Measurements from ENCODE around the gene DEFB129. TPM values are rescaled to one million over a fixed set of nuclear protein-coding genes. Genes with fewer than 3 reads are reported as not detected.

Gene DEFB129
- total RNA-seq, 2 experiments from 2014 or later, result not detected

- no peak for DNase-seq (ENCODE audit: low spot score)
- Histone ChIP-seq H3K27ac (ENCODE audit: low read depth, low read length, poor library complexity, severe bottlenecking) (no peak overlapping the region), H3K9me2 (ENCODE audit: insufficient read depth, low read length) (no peaks in the 10 kb centered on the region), H3K4me1 (ENCODE audit: insufficient read depth, low read length, poor library complexity, severe bottlenecking) (no peaks in the 10 kb centered on the region), H2AFZ (ENCODE audit: low read length) (no peak overlapping the region), H3K4me3 (ENCODE audit: low read depth, low read length, poor library complexity, severe bottlenecking) (no peak overlapping the region), H3K4me2 (ENCODE audit: low read length) (no peak overlapping the region), H3K36me3 (ENCODE audit: insufficient read depth, low read length) (peaks cover 11% of the 10 kb centered on the region; the same call in 1 of the 2 replicates), H3K79me2 (ENCODE audit: insufficient read depth, low read depth, low read length) (no peaks in the 10 kb centered on the region), H3K9me3 (ENCODE audit: low read length) (no peaks in the 10 kb centered on the region), H4K20me1 (ENCODE audit: insufficient read depth, low read length) (no peaks in the 10 kb centered on the region)
- no peak for TF ChIP-seq EZH2phosphoT487 (IDR thresholded peaks at IDR 0.05; ENCODE audit: borderline replicate concordance, low read depth, low read length)
- no peak for TF ChIP-seq CTCF (conservative IDR thresholded peaks at IDR 0.05; ENCODE audit: low read length)
- ChIA-PET CTCF (ENCODE audit: unreplicated experiment) (no interaction called here), POLR2A (no interaction called here)
- no TSS peak for BruUV-seq (replicated peaks)
- intact Hi-C loops (cut with micrococcal nuclease; ENCODE audit: unreplicated experiment), result no loop called here
Measured at GRCh38 chr20:272718-273117, 45.7 kb downstream of the DEFB129 start.

- Histone ChIP-seq H3K9me2 (ENCODE audit: insufficient read depth, low read length) (no peaks in the 10 kb centered on the region), H3K4me3 (ENCODE audit: low read depth, low read length, poor library complexity, severe bottlenecking) (no peak overlapping the region), H3K36me3 (ENCODE audit: insufficient read depth, low read length) (peaks cover 11% of the 10 kb centered on the region; the same call in 1 of the 2 replicates), H3K4me1 (ENCODE audit: insufficient read depth, low read length, poor library complexity, severe bottlenecking) (no peaks in the 10 kb centered on the region), H4K20me1 (ENCODE audit: insufficient read depth, low read length) (no peaks in the 10 kb centered on the region), H3K9me3 (ENCODE audit: low read length) (no peaks in the 10 kb centered on the region), H2AFZ (ENCODE audit: low read length) (no peak overlapping the region), H3K4me2 (ENCODE audit: low read length) (no peak overlapping the region), H3K27ac (ENCODE audit: low read depth, low read length, poor library complexity, severe bottlenecking) (no peak overlapping the region), H3K79me2 (ENCODE audit: insufficient read depth, low read depth, low read length) (no peaks in the 10 kb centered on the region)
- ChIA-PET POLR2A (no interaction called here), CTCF (ENCODE audit: unreplicated experiment) (no interaction called here)
- intact Hi-C loops (cut with micrococcal nuclease; ENCODE audit: unreplicated experiment), result no loop called here
- no peak for DNase-seq (ENCODE audit: low spot score)
- BruUV-seq (replicated peaks), result no TSS peak
- TF ChIP-seq CTCF (conservative IDR thresholded peaks at IDR 0.05; ENCODE audit: low read length) (no peak), EZH2phosphoT487 (IDR thresholded peaks at IDR 0.05; ENCODE audit: borderline replicate concordance, low read depth, low read length) (no peak)
Measured at GRCh38 chr20:273884-274283, 46.8 kb downstream of the DEFB129 start.

- Histone ChIP-seq H3K9me2 (ENCODE audit: insufficient read depth, low read length) (no peaks in the 10 kb centered on the region), H3K79me2 (ENCODE audit: insufficient read depth, low read depth, low read length) (no peaks in the 10 kb centered on the region), H3K4me2 (ENCODE audit: low read length) (no peak overlapping the region), H2AFZ (ENCODE audit: low read length) (no peak overlapping the region), H3K9me3 (ENCODE audit: low read length) (no peaks in the 10 kb centered on the region), H4K20me1 (ENCODE audit: insufficient read depth, low read length) (no peaks in the 10 kb centered on the region), H3K4me3 (ENCODE audit: low read depth, low read length, poor library complexity, severe bottlenecking) (no peak overlapping the region), H3K4me1 (ENCODE audit: insufficient read depth, low read length, poor library complexity, severe bottlenecking) (no peaks in the 10 kb centered on the region), H3K27ac (ENCODE audit: low read depth, low read length, poor library complexity, severe bottlenecking) (no peak overlapping the region), H3K36me3 (ENCODE audit: insufficient read depth, low read length) (peaks cover 11% of the 10 kb centered on the region; the same call in 1 of the 2 replicates)
- ChIA-PET POLR2A (no interaction called here), CTCF (ENCODE audit: unreplicated experiment) (no interaction called here)
- BruUV-seq (replicated peaks), result no TSS peak
- no peak for TF ChIP-seq CTCF (conservative IDR thresholded peaks at IDR 0.05; ENCODE audit: low read length)
- TF ChIP-seq EZH2phosphoT487 (IDR thresholded peaks at IDR 0.05; ENCODE audit: borderline replicate concordance, low read depth, low read length), result no peak
- DNase-seq (ENCODE audit: low spot score), result no peak
- intact Hi-C loops (cut with micrococcal nuclease; ENCODE audit: unreplicated experiment), result no loop called here
Measured at GRCh38 chr20:275791-276190, 48.7 kb downstream of the DEFB129 start.

Data from OCI-LY7 (cell line).